D721Med (cell line): Measurements from ENCODE around the gene TFCP2L1.

Experiments used
- DNase-seq: peaks from one replicate; pipeline ENCODE4 v3.0.0; 2011; ENCODE audit warnings: low spot score; ENCODE audit not compliant: insufficient read length
- FAIRE-seq: peaks from 2 replicates; lab custom pipeline; 2011; peaks lifted over from hg19 to GRCh38; lab: Jason Lieb, UNC
- CTCF ChIP-seq: IDR thresholded peaks from 2 replicates; pipeline ENCODE4 v1.5.1; 2012; ENCODE audit warnings: mild to moderate bottlenecking, control low read depth; ENCODE audit not compliant: insufficient read depth; ENCODE audit errors: missing control alignments

TFCP2L1 gene

GRCh38 chr2:121211251-121211650 lies 73.8 kb downstream of the TFCP2L1 start:
- TF ChIP-seq CTCF = no peak
- DNase-seq = no peak
- FAIRE-seq = no peak

- no peak for TF ChIP-seq CTCF
- FAIRE-seq = no peak
- DNase-seq = no peak
Measured at GRCh38 chr2:121210691-121211090, 74.3 kb downstream of the TFCP2L1 start.

- FAIRE-seq (no peak), DNase-seq (no peak)
- no peak for TF ChIP-seq CTCF
Measured at GRCh38 chr2:121209014-121209610, 75.9 kb downstream of the TFCP2L1 start.

- TF ChIP-seq CTCF = no peak
- FAIRE-seq (no peak), DNase-seq (no peak)
Measured at GRCh38 chr2:121207494-121207893, 77.5 kb downstream of the TFCP2L1 start.

GRCh38 chr2:121205321-121205942 lies 79.6 kb downstream of the TFCP2L1 start:
- no peak for FAIRE-seq
- no peak for DNase-seq
- no peak for TF ChIP-seq CTCF

- FAIRE-seq = no peak
- TF ChIP-seq CTCF = no peak
- DNase-seq = no peak
Measured at GRCh38 chr2:121203591-121204249, 81.3 kb downstream of the TFCP2L1 start.

- no peak for FAIRE-seq
- TF ChIP-seq CTCF = no peak
- DNase-seq = no peak
Measured at GRCh38 chr2:121202541-121203310, 82.3 kb downstream of the TFCP2L1 start.
